ENCODE results near the gene EYA2.

Gene EYA2

GRCh38 chr20:47215653-47216397 is 321.2 kb downstream of the EYA2 start:
- no peak for DNase-seq

GRCh38 chr20:47216819-47217410 is 322.3 kb downstream of the EYA2 start:
- DNase-seq, result no peak

GRCh38 chr20:47217482-47218446 is 323.1 kb downstream of the EYA2 start:
- no peak for DNase-seq

- peak; percentile 64 for DNase-seq
These were observed 325.5 kb downstream of the EYA2 start for GRCh38 chr20:47220161-47220582.

- no peak for DNase-seq
These were observed 326.5 kb downstream of the EYA2 start for GRCh38 chr20:47221036-47221625.

GRCh38 chr20:47222468-47223119 is 328.0 kb downstream of the EYA2 start:
- no peak for DNase-seq

- no peak for DNase-seq
These were observed 329.3 kb downstream of the EYA2 start for GRCh38 chr20:47223896-47224295.

- DNase-seq, result no peak
These were observed 329.7 kb downstream of the EYA2 start for GRCh38 chr20:47224300-47224791.

GRCh38 chr20:47224857-47225256 is 330.2 kb downstream of the EYA2 start:
- no peak for DNase-seq

- no peak for DNase-seq
These were observed 330.8 kb downstream of the EYA2 start for GRCh38 chr20:47225458-47225857.

GRCh38 chr20:47227119-47227518 is 332.5 kb downstream of the EYA2 start:
- DNase-seq, result no peak

- DNase-seq, result no peak
These were observed 332.9 kb downstream of the EYA2 start for GRCh38 chr20:47227576-47227975.

GRCh38 chr20:47228654-47229053 is 334.0 kb downstream of the EYA2 start:
- no peak for DNase-seq

GRCh38 chr20:47230811-47231256 is 336.2 kb downstream of the EYA2 start:
- no peak for DNase-seq

- DNase-seq, result no peak
These were observed 336.9 kb downstream of the EYA2 start for GRCh38 chr20:47231382-47232039.

GRCh38 chr20:47232518-47232917 is 337.9 kb downstream of the EYA2 start:
- DNase-seq, result no peak

- no peak for DNase-seq
These were observed 338.9 kb downstream of the EYA2 start for GRCh38 chr20:47233333-47234188.

- no peak for DNase-seq
These were observed 340.5 kb downstream of the EYA2 start for GRCh38 chr20:47235111-47235510.

GRCh38 chr20:47235853-47236638 is 341.4 kb downstream of the EYA2 start:
- no peak for DNase-seq

GRCh38 chr20:47236639-47236900 is 341.9 kb downstream of the EYA2 start:
- DNase-seq, result no peak

Data from activated CD4-positive, alpha-beta T cell treated with anti-CD3 and anti-CD28 coated beads, Interleukin-2, Interleukin-6, amounts not matched to agents 100 ng/mL and 50 ng/mL, durations not matched to agents 16 hours and 8 hours (primary cell).